GM23338 (cell line): ENCODE results near the gene ANTXR1.

ENCODE experiments used
- EZH2 ChIP-seq: fragments of 200-600 bp; sonication (generic); IDR thresholded peaks from one replicate; pipeline ENCODE4 v1.8.0; 2017; ENCODE audit warnings: antibody characterized with exemption, mild to moderate bottlenecking, low read depth; ENCODE audit not compliant: unreplicated experiment
- POLR2AphosphoS5 ChIP-seq: IDR thresholded peaks from 2 replicates; pipeline ENCODE4 v1.6.1; 2016; ENCODE audit warnings: antibody characterized with exemption, low read depth
- STAT1 ChIP-seq: IDR thresholded peaks from one replicate; pipeline ENCODE4 v1.6.1; 2016; ENCODE audit warnings: antibody characterized with exemption; ENCODE audit not compliant: unreplicated experiment
- TF ChIP-seq, protein P1 (sequence below), 2 experiments: fragments of 200-600 bp in 1 of 2; sonication (generic) in 1 of 2; conservative IDR thresholded peaks; 2 replicates each; pipeline versions ENCODE4 v1.5.1 to v1.6.1; 2016 to 2017; ENCODE audit warnings: antibody characterized with exemption in 2 of 2, low read depth in 2 of 2, mild to moderate bottlenecking in 2 of 2, moderate library complexity in 1 of 2
- TF ChIP-seq, protein P2 (sequence below): IDR thresholded peaks from one replicate; pipeline ENCODE4 v1.6.1; 2018; ENCODE audit warnings: antibody characterized with exemption; ENCODE audit not compliant: unreplicated experiment

DNA sequence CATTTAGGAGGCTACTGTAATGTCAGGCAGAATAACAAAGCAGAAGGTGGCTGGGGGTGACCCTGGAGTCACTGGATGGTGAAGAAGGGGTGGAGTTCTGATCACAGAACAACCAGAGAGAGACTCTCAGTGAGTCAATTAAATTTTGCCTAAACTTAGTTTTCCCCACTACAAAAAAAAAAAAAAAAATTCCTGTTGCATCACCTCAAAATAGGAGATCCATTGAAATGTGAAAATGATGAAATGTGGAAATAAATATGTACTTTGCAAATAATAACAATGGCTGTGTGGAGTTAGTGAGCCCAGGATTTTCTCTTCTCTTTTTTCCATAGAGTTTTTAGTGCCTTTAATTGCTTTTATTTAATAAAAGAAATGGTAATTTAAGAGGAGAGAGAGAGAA is 208.5 kb downstream of the ANTXR1 start:
- TF ChIP-seq, protein P1, sequence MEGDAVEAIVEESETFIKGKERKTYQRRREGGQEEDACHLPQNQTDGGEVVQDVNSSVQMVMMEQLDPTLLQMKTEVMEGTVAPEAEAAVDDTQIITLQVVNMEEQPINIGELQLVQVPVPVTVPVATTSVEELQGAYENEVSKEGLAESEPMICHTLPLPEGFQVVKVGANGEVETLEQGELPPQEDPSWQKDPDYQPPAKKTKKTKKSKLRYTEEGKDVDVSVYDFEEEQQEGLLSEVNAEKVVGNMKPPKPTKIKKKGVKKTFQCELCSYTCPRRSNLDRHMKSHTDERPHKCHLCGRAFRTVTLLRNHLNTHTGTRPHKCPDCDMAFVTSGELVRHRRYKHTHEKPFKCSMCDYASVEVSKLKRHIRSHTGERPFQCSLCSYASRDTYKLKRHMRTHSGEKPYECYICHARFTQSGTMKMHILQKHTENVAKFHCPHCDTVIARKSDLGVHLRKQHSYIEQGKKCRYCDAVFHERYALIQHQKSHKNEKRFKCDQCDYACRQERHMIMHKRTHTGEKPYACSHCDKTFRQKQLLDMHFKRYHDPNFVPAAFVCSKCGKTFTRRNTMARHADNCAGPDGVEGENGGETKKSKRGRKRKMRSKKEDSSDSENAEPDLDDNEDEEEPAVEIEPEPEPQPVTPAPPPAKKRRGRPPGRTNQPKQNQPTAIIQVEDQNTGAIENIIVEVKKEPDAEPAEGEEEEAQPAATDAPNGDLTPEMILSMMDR (conservative IDR thresholded peaks at IDR 0.05; ENCODE audit: low read depth in 2 of 2): no peak
- TF ChIP-seq EZH2: no peak
- TF ChIP-seq POLR2AphosphoS5: no peak
- TF ChIP-seq, protein P2, sequence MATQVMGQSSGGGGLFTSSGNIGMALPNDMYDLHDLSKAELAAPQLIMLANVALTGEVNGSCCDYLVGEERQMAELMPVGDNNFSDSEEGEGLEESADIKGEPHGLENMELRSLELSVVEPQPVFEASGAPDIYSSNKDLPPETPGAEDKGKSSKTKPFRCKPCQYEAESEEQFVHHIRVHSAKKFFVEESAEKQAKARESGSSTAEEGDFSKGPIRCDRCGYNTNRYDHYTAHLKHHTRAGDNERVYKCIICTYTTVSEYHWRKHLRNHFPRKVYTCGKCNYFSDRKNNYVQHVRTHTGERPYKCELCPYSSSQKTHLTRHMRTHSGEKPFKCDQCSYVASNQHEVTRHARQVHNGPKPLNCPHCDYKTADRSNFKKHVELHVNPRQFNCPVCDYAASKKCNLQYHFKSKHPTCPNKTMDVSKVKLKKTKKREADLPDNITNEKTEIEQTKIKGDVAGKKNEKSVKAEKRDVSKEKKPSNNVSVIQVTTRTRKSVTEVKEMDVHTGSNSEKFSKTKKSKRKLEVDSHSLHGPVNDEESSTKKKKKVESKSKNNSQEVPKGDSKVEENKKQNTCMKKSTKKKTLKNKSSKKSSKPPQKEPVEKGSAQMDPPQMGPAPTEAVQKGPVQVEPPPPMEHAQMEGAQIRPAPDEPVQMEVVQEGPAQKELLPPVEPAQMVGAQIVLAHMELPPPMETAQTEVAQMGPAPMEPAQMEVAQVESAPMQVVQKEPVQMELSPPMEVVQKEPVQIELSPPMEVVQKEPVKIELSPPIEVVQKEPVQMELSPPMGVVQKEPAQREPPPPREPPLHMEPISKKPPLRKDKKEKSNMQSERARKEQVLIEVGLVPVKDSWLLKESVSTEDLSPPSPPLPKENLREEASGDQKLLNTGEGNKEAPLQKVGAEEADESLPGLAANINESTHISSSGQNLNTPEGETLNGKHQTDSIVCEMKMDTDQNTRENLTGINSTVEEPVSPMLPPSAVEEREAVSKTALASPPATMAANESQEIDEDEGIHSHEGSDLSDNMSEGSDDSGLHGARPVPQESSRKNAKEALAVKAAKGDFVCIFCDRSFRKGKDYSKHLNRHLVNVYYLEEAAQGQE: no peak
- no peak for TF ChIP-seq STAT1
